Measurements from ENCODE around the gene IPO4. TPM values are rescaled to one million over a fixed set of nuclear protein-coding genes. Genes with fewer than 3 reads are reported as not detected.
A peak's percentile ranks its signal among the peaks of the same experiment; 100 is the strongest.

IPO4 gene
- total and polyA plus RNA-seq, 2 of the 13 experiments (the other 11 are each of a cell fraction or from before 2014, with no cell fraction given): 39.0 to 179 TPM

- TF ChIP-seq MTF2 (CRISPR knock-in tag; IDR thresholded peaks at IDR 0.05; ENCODE audit: borderline replicate concordance) (no peak), SALL1 (CRISPR knock-in tag; IDR thresholded peaks at IDR 0.05) (no peak), GLI4 (CRISPR knock-in tag; IDR thresholded peaks at IDR 0.05; ENCODE audit: borderline replicate concordance) (no peak), ZKSCAN8 (CRISPR knock-in tag; IDR thresholded peaks at IDR 0.05; ENCODE audit: borderline replicate concordance) (peak; percentile 36; the same call in 1 of the 2 replicates), TFAP4 (IDR thresholded peaks at IDR 0.05; ENCODE audit: borderline replicate concordance, low read depth) (peak; percentile 60; the same call in 1 of the 2 replicates), ZNF383 (CRISPR knock-in tag; IDR thresholded peaks at IDR 0.05; ENCODE audit: borderline replicate concordance) (no peak), RFX3 (CRISPR knock-in tag; IDR thresholded peaks at IDR 0.05) (no peak), HNRNPL (IDR thresholded peaks at IDR 0.05; ENCODE audit: low read depth, low read length) (peak; percentile 80; the same call in 1 of the 2 replicates), ZNF577 (CRISPR knock-in tag; IDR thresholded peaks at IDR 0.05; ENCODE audit: borderline replicate concordance, low read depth) (no peak), ATF2 (CRISPR knock-in tag; IDR thresholded peaks at IDR 0.05) (peak; percentile 33; the same call in 1 of the 2 replicates), ZNF747 (CRISPR knock-in tag; IDR thresholded peaks at IDR 0.05; ENCODE audit: borderline replicate concordance) (no peak), NCOA2 (CRISPR knock-in tag; IDR thresholded peaks at IDR 0.05) (no peak; the same call in 1 of the 2 replicates), ZNF101 (CRISPR knock-in tag; IDR thresholded peaks at IDR 0.05; ENCODE audit: borderline replicate concordance, low read depth) (no peak), NFYC (CRISPR knock-in tag; IDR thresholded peaks at IDR 0.05) (peak; percentile 65)
- TF ChIP-seq, protein P1, sequence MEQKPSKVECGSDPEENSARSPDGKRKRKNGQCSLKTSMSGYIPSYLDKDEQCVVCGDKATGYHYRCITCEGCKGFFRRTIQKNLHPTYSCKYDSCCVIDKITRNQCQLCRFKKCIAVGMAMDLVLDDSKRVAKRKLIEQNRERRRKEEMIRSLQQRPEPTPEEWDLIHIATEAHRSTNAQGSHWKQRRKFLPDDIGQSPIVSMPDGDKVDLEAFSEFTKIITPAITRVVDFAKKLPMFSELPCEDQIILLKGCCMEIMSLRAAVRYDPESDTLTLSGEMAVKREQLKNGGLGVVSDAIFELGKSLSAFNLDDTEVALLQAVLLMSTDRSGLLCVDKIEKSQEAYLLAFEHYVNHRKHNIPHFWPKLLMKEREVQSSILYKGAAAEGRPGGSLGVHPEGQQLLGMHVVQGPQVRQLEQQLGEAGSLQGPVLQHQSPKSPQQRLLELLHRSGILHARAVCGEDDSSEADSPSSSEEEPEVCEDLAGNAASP (CRISPR knock-in tag; IDR thresholded peaks at IDR 0.05; ENCODE audit: borderline replicate concordance): peak; percentile 48
- TF ChIP-seq, protein P2, sequence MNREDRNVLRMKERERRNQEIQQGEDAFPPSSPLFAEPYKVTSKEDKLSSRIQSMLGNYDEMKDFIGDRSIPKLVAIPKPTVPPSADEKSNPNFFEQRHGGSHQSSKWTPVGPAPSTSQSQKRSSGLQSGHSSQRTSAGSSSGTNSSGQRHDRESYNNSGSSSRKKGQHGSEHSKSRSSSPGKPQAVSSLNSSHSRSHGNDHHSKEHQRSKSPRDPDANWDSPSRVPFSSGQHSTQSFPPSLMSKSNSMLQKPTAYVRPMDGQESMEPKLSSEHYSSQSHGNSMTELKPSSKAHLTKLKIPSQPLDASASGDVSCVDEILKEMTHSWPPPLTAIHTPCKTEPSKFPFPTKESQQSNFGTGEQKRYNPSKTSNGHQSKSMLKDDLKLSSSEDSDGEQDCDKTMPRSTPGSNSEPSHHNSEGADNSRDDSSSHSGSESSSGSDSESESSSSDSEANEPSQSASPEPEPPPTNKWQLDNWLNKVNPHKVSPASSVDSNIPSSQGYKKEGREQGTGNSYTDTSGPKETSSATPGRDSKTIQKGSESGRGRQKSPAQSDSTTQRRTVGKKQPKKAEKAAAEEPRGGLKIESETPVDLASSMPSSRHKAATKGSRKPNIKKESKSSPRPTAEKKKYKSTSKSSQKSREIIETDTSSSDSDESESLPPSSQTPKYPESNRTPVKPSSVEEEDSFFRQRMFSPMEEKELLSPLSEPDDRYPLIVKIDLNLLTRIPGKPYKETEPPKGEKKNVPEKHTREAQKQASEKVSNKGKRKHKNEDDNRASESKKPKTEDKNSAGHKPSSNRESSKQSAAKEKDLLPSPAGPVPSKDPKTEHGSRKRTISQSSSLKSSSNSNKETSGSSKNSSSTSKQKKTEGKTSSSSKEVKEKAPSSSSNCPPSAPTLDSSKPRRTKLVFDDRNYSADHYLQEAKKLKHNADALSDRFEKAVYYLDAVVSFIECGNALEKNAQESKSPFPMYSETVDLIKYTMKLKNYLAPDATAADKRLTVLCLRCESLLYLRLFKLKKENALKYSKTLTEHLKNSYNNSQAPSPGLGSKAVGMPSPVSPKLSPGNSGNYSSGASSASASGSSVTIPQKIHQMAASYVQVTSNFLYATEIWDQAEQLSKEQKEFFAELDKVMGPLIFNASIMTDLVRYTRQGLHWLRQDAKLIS (CRISPR knock-in tag; IDR thresholded peaks at IDR 0.05): peak; percentile 35; the same call in 1 of the 2 replicates
- TF ChIP-seq, protein P3, sequence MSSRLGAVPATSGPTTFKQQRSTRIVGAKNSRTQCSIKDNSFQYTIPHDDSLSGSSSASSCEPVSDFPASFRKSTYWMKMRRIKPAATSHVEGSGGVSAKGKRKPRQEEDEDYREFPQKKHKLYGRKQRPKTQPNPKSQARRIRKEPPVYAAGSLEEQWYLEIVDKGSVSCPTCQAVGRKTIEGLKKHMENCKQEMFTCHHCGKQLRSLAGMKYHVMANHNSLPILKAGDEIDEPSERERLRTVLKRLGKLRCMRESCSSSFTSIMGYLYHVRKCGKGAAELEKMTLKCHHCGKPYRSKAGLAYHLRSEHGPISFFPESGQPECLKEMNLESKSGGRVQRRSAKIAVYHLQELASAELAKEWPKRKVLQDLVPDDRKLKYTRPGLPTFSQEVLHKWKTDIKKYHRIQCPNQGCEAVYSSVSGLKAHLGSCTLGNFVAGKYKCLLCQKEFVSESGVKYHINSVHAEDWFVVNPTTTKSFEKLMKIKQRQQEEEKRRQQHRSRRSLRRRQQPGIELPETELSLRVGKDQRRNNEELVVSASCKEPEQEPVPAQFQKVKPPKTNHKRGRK (CRISPR knock-in tag; IDR thresholded peaks at IDR 0.05): no peak
- TF ChIP-seq, protein P4, sequence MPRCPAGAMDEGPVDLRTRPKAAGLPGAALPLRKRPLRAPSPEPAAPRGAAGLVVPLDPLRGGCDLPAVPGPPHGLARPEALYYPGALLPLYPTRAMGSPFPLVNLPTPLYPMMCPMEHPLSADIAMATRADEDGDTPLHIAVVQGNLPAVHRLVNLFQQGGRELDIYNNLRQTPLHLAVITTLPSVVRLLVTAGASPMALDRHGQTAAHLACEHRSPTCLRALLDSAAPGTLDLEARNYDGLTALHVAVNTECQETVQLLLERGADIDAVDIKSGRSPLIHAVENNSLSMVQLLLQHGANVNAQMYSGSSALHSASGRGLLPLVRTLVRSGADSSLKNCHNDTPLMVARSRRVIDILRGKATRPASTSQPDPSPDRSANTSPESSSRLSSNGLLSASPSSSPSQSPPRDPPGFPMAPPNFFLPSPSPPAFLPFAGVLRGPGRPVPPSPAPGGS (CRISPR knock-in tag; IDR thresholded peaks at IDR 0.05): 0 out of 2 replicates have a peak, but pooled peaks have one; percentile 24
Observed at GRCh38 chr14:24146453-24146977, 42.1 kb downstream of the IPO4 start, which contains the start of gene PSME2 (continued).

Data from HepG2 (cell line).